ENCODE measurements around the gene TENM4. TPM values are rescaled to one million over a fixed set of nuclear protein-coding genes. Genes with fewer than 3 reads are reported as not detected.

The TENM4 gene
- polyA plus RNA-seq, 3 donors = 0.31 to 1.7 TPM; not detected in 1

DNA sequence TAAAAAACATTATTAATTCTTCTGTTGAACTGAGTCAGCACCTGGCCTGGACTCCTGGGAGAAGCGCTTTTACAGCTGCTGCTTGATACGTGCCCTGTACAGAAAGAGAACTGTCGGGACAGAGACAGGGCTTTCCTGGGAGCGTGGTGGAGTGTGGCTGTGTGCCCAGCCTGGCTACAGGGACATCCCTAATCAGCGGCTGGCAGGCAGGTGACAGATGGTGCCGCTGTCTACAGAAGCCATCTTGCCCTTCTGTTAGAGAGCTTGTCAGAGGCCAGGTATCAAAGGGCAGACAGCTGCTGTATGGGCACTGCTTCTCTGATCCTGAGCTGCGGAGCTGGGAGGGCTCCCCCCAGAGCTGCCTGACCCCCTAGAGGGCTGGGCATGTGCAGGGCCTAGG, 361.8 kb downstream of the TENM4 start:
- TF ChIP-seq, protein P1, sequence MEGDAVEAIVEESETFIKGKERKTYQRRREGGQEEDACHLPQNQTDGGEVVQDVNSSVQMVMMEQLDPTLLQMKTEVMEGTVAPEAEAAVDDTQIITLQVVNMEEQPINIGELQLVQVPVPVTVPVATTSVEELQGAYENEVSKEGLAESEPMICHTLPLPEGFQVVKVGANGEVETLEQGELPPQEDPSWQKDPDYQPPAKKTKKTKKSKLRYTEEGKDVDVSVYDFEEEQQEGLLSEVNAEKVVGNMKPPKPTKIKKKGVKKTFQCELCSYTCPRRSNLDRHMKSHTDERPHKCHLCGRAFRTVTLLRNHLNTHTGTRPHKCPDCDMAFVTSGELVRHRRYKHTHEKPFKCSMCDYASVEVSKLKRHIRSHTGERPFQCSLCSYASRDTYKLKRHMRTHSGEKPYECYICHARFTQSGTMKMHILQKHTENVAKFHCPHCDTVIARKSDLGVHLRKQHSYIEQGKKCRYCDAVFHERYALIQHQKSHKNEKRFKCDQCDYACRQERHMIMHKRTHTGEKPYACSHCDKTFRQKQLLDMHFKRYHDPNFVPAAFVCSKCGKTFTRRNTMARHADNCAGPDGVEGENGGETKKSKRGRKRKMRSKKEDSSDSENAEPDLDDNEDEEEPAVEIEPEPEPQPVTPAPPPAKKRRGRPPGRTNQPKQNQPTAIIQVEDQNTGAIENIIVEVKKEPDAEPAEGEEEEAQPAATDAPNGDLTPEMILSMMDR (IDR thresholded peaks at IDR 0.05) = no peak
- no peaks in the 10 kb centered on the region for H3K9me3 ChIP-seq (replicated peaks in 1 of 2; ENCODE audit: control insufficient read depth in 1 of 2, insufficient read depth in 1 of 2, low read length in 2 of 2)
- no peaks in the 10 kb centered on the region for H3K27me3 ChIP-seq (ENCODE audit: control insufficient read depth in 2 of 2, insufficient read depth in 2 of 2, low read length in 2 of 2)
- no peaks in the 10 kb centered on the region for H3K79me2 ChIP-seq (ENCODE audit: insufficient read depth, low read length)
- H3K4me1 Mint-ChIP-seq = no peaks in the 10 kb centered on the region
- no peaks in the 10 kb centered on the region for H3K4me1 ChIP-seq (ENCODE audit: control insufficient read depth in 1 of 2, insufficient read depth in 2 of 2, low read length in 2 of 2)
- peaks cover 6 to 11% (median 8%) of the 10 kb centered on the region in 3 donors for H3K27me3 Mint-ChIP-seq (ENCODE audit: low read depth in 3 of 3)
- no peak overlapping the region for H3K9ac ChIP-seq (ENCODE audit: insufficient read depth, low read length, poor library complexity, severe bottlenecking)
- H4K20me1 ChIP-seq (ENCODE audit: insufficient read depth, low read length) = no peaks in the 10 kb centered on the region
- H3K36me3 Mint-ChIP-seq = no peaks in the 10 kb centered on the region
- H3K4me3 Mint-ChIP-seq = no peak overlapping the region
- H3K4me3 ChIP-seq (replicated peaks in 1 of 3; ENCODE audit: low read depth in 2 of 3, low read length in 3 of 3) = no peak overlapping the region
- WGBS (ENCODE audit: insufficient coverage) = 95% methylated on average over 7 of the region's 7 CpGs
- no peak for DNase-seq
- no peak overlapping the region for H3K27ac ChIP-seq (ENCODE audit: low read depth in 1 of 2, low read length in 2 of 2)
- no peak overlapping the region for H3K4me2 ChIP-seq (replicated peaks; ENCODE audit: extremely low read depth, low read length, poor library complexity, severe bottlenecking)
- no peak overlapping the region for H2AFZ ChIP-seq (ENCODE audit: insufficient read depth, low read depth, low read length, poor library complexity, severe bottlenecking)
- no peak overlapping the region for H3K27ac Mint-ChIP-seq
- no peaks in the 10 kb centered on the region for H3K36me3 ChIP-seq (replicated peaks in 1 of 2; ENCODE audit: control insufficient read depth in 1 of 2, insufficient read depth in 2 of 2, low read length in 2 of 2)
- peaks cover 0 to 3% (median 0%) of the 10 kb centered on the region in 7 donors for H3K9me3 Mint-ChIP-seq
- intact Hi-C loops (cut with micrococcal nuclease) = loop anchor here in 1 of 2 donors (5.0 kb wide), 1 partner anchor 432 kb away; no protein-coding TSS in a partner anchor

DNA sequence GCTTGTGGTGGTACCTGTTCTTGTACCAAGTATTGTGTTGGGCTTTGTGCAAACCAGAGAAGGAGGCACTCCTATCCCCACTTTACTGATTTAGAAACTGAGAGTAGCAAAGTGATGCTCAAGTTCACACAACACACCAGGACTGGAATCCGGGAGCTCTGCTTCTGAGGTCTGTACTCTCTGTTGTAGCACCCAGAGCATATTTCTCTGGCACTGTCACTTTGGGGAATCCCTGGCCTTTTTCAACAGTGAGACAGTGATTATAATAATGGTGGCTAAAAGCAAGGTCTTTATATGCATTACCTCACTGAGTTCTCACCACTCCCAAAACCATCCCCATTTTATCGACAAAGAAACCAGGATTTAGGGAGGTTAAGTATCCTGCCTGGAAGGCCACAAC, 362.4 kb downstream of the TENM4 start:
- WGBS (ENCODE audit: insufficient coverage) = 100% methylated on average over 1 of the region's 2 CpGs
- Histone ChIP-seq H3K9ac (ENCODE audit: insufficient read depth, low read length, poor library complexity, severe bottlenecking) (no peak overlapping the region), H3K36me3 (replicated peaks in 1 of 2; ENCODE audit: control insufficient read depth in 1 of 2, insufficient read depth in 2 of 2, low read length in 2 of 2) (no peaks in the 10 kb centered on the region), H3K9me3 (replicated peaks in 1 of 2; ENCODE audit: control insufficient read depth in 1 of 2, insufficient read depth in 1 of 2, low read length in 2 of 2) (no peaks in the 10 kb centered on the region), H3K4me1 (ENCODE audit: control insufficient read depth in 1 of 2, insufficient read depth in 2 of 2, low read length in 2 of 2) (no peaks in the 10 kb centered on the region), H3K79me2 (ENCODE audit: insufficient read depth, low read length) (no peaks in the 10 kb centered on the region), H4K20me1 (ENCODE audit: insufficient read depth, low read length) (no peaks in the 10 kb centered on the region), H2AFZ (ENCODE audit: insufficient read depth, low read depth, low read length, poor library complexity, severe bottlenecking) (no peak overlapping the region), H3K4me2 (replicated peaks; ENCODE audit: extremely low read depth, low read length, poor library complexity, severe bottlenecking) (no peak overlapping the region), H3K4me3 (replicated peaks in 1 of 3; ENCODE audit: low read depth in 2 of 3, low read length in 3 of 3) (no peak overlapping the region), H3K27ac (ENCODE audit: low read depth in 1 of 2, low read length in 2 of 2) (no peak overlapping the region), H3K27me3 (ENCODE audit: control insufficient read depth in 2 of 2, insufficient read depth in 2 of 2, low read length in 2 of 2) (no peaks in the 10 kb centered on the region)
- no peaks in the 10 kb centered on the region for H3K36me3 Mint-ChIP-seq
- no peak for DNase-seq
- intact Hi-C loops (cut with micrococcal nuclease) = loop anchor here in 1 of 2 donors (5.0 kb wide), 1 partner anchor 431 kb away; no protein-coding TSS in a partner anchor
- no peak overlapping the region for H3K4me3 Mint-ChIP-seq
- H3K4me1 Mint-ChIP-seq = no peaks in the 10 kb centered on the region
- H3K27me3 Mint-ChIP-seq (ENCODE audit: low read depth in 3 of 3) = peaks cover 5 to 10% (median 6%) of the 10 kb centered on the region in 3 donors
- H3K9me3 Mint-ChIP-seq = peaks cover 0 to 3% (median 0%) of the 10 kb centered on the region in 7 donors
- no peak overlapping the region for H3K27ac Mint-ChIP-seq
- TF ChIP-seq, protein P1 (IDR thresholded peaks at IDR 0.05) = no peak

All from CD14-positive monocyte (primary cell).